A673 (cell line): ENCODE results near the gene HCST. TPM values are rescaled to one million over a fixed set of nuclear protein-coding genes. Genes with fewer than 3 reads are reported as not detected.

Source experiments
- BruUV-seq: library from RNA; stranded (reverse); fragments of 400-500 nt; replicated peaks from 2 replicates; lab custom pipeline; 2021; lab: Mats Ljungman, UMichigan
- CTCF ChIA-PET: fragments of 300-600 bp; sonication (Branson Sonifier 250); formaldehyde crosslinking; loops from one replicate; lab custom pipeline; 2022; ENCODE audit warnings: antibody characterized with exemption; lab: Charles Lee
- POLR2A ChIA-PET: fragments of 300-600 bp; sonication (Branson Sonifier 250); formaldehyde crosslinking; loops from one replicate; lab custom pipeline; 2022; ENCODE audit warnings: antibody characterized with exemption; ENCODE audit not compliant: low non-redundant PET; lab: Charles Lee
- DNase-seq: peaks from one replicate; pipeline ENCODE4 v3.0.0-alpha.2; 2015; ENCODE audit warnings: low spot score
- H3K27ac ChIP-seq: fragments of 200-600 bp; sonication (generic); 2 replicates; pipeline ENCODE4 v1.5.1; 2016; ENCODE audit warnings: mixed run types, low read depth, mild to moderate bottlenecking, mixed read lengths, antibody characterized with exemption, low read length; ENCODE audit not compliant: poor library complexity, severe bottlenecking
- H3K27me3 ChIP-seq: fragments of 200-600 bp; sonication (generic); replicated peaks from 2 replicates; pipeline ENCODE4 v1.6.1; 2017; ENCODE audit warnings: mixed run types, low read depth, mild to moderate bottlenecking, mixed read lengths, antibody characterized with exemption, low read length; ENCODE audit not compliant: insufficient read depth, poor library complexity
- H3K36me3 ChIP-seq: fragments of 200-600 bp; sonication (generic); 2 replicates; pipeline ENCODE4 v1.6.1; 2016; ENCODE audit warnings: mixed run types, mild to moderate bottlenecking, mixed read lengths, antibody characterized with exemption, low read length; ENCODE audit not compliant: insufficient read depth, poor library complexity, severe bottlenecking
- H3K4me1 ChIP-seq: fragments of 200-600 bp; sonication (generic); 2 replicates; pipeline ENCODE4 v1.6.1; 2017; ENCODE audit warnings: mixed run types, mild to moderate bottlenecking, mixed read lengths, antibody characterized with exemption, low read length; ENCODE audit not compliant: insufficient read depth, poor library complexity, severe bottlenecking
- H3K4me3 ChIP-seq: fragments of 200-600 bp; sonication (generic); 2 replicates; pipeline ENCODE4 v1.5.1; 2016; ENCODE audit warnings: low read depth, mixed run types, mild to moderate bottlenecking, mixed read lengths, low read length; ENCODE audit not compliant: poor library complexity, severe bottlenecking
- H3K9me3 ChIP-seq: fragments of 200-600 bp; sonication (generic); 2 replicates; pipeline ENCODE4 v1.6.1; 2016; ENCODE audit warnings: mixed run types, low read depth, mild to moderate bottlenecking, mixed read lengths, antibody characterized with exemption, low read length; ENCODE audit not compliant: poor library complexity, severe bottlenecking
- CTCF ChIP-seq: fragments of 300-800, 200-600 bp; sonication (generic); conservative IDR thresholded peaks from 2 replicates; pipeline ENCODE4 v1.5.1; 2017; ENCODE audit warnings: low read depth, mild to moderate bottlenecking, antibody characterized with exemption, low read length, moderate library complexity, mixed read lengths
- EZH2 ChIP-seq: fragments of 200-600 bp; sonication (generic); IDR thresholded peaks from 2 replicates; pipeline ENCODE4 v1.6.1; 2017; ENCODE audit warnings: borderline replicate concordance, low read depth, mild to moderate bottlenecking, mixed read lengths, antibody characterized with exemption, low read length; ENCODE audit not compliant: poor library complexity, severe bottlenecking
- intact Hi-C: fragments of 100-400 bp; cut with micrococcal nuclease; formaldehyde crosslinking; loops from one replicate; pipeline ENCODE4 v1.10.0; 2022; ENCODE audit not compliant: unreplicated experiment
- total RNA-seq: library from RNA; stranded (reverse); gene quantifications from 2 replicates; pipeline ENCODE4 v1.2.3, GENCODE V29; 2021

HCST gene
- total RNA-seq, 1 experiment from 2014 or later: 4.2 TPM

GRCh38 chr19:35945121-35945790 lies 42.9 kb downstream of the HCST start:
- no peak overlapping the region for H3K27ac ChIP-seq
- intact Hi-C loops: no loop called here
- POLR2A ChIA-PET: no interaction called here
- no peaks in the 10 kb centered on the region for H3K4me1 ChIP-seq
- H3K4me3 ChIP-seq: no peak overlapping the region
- BruUV-seq: no TSS peak
- CTCF ChIA-PET: no interaction called here
- no peak for DNase-seq
- TF ChIP-seq CTCF (no peak), EZH2 (no peak)
- no peaks in the 10 kb centered on the region for H3K36me3 ChIP-seq
- no peaks in the 10 kb centered on the region for H3K27me3 ChIP-seq
- H3K9me3 ChIP-seq: no peaks in the 10 kb centered on the region

- no peaks in the 10 kb centered on the region for H3K4me1 ChIP-seq
- no peaks in the 10 kb centered on the region for H3K9me3 ChIP-seq
- intact Hi-C loops: no loop called here
- H3K4me3 ChIP-seq: no peak overlapping the region
- CTCF ChIA-PET: no interaction called here
- no peak for DNase-seq
- H3K27me3 ChIP-seq: no peaks in the 10 kb centered on the region
- TF ChIP-seq CTCF (no peak), EZH2 (no peak)
- no peak overlapping the region for H3K27ac ChIP-seq
- POLR2A ChIA-PET: no interaction called here
- BruUV-seq: no TSS peak
- H3K36me3 ChIP-seq: no peaks in the 10 kb centered on the region
Measured at GRCh38 chr19:35946203-35946602, 43.9 kb downstream of the HCST start.

GRCh38 chr19:35949131-35949530 lies 46.8 kb downstream of the HCST start:
- DNase-seq: no peak
- no peaks in the 10 kb centered on the region for H3K27me3 ChIP-seq
- H3K4me1 ChIP-seq: no peaks in the 10 kb centered on the region
- POLR2A ChIA-PET: no interaction called here
- BruUV-seq: no TSS peak
- intact Hi-C loops: no loop called here
- CTCF ChIA-PET: no interaction called here
- no peak for TF ChIP-seq EZH2
- no peak for TF ChIP-seq CTCF
- H3K36me3 ChIP-seq: no peaks in the 10 kb centered on the region
- H3K4me3 ChIP-seq: no peak overlapping the region
- no peaks in the 10 kb centered on the region for H3K9me3 ChIP-seq
- no peak overlapping the region for H3K27ac ChIP-seq

Other genes with a start within 250 kb of the HCST start
- not detected in 2 replicates for gene UPK1A, start 236.0 kb upstream of the HCST start, total RNA-seq
- gene ZBTB32, start 198.0 kb upstream of the HCST start, total RNA-seq: not detected in 2 replicates
- gene KMT2B, start 184.5 kb upstream of the HCST start, total RNA-seq: 49.1 and 51.0 TPM in 2 replicates
- 4.9 and 5.8 TPM in 2 replicates for gene IGFLR1, start 160.1 kb upstream of the HCST start, total RNA-seq
- 20.4 and 21.0 TPM in 2 replicates for gene U2AF1L4, start 157.1 kb upstream of the HCST start, total RNA-seq
- 58.8 and 67.7 TPM in 2 replicates for gene PSENEN, start 156.9 kb upstream of the HCST start, total RNA-seq
- gene LIN37, start 154.0 kb upstream of the HCST start, total RNA-seq: 11.3 and 13.2 TPM in 2 replicates
- 0.50 TPM in 1 of 2 replicates, not detected in the other for gene HSPB6, start 145.5 kb upstream of the HCST start, total RNA-seq
- 38.4 and 44.8 TPM in 2 replicates for gene PROSER3, start 144.4 kb upstream of the HCST start, total RNA-seq
- 39.6 and 49.6 TPM in 2 replicates for gene ARHGAP33, start 127.0 kb upstream of the HCST start, total RNA-seq
- not detected in 2 replicates for gene PRODH2, start 89.7 kb upstream of the HCST start, total RNA-seq
- not detected in 2 replicates for gene NPHS1, start 50.0 kb upstream of the HCST start, total RNA-seq
- 0.15 and 0.17 TPM in 2 replicates for gene KIRREL2, start 45.6 kb upstream of the HCST start, total RNA-seq
- 13.9 and 14.9 TPM in 2 replicates for gene APLP1, start 34.0 kb upstream of the HCST start, total RNA-seq
- gene NFKBID, start 2.0 kb upstream of the HCST start, total RNA-seq: 14.9 and 18.0 TPM in 2 replicates
- not detected in 2 replicates for gene TYROBP, start 5.8 kb downstream of the HCST start, total RNA-seq
- gene LRFN3, start 33.8 kb downstream of the HCST start, total RNA-seq: 14.6 and 15.5 TPM in 2 replicates
- 8.9 and 11.0 TPM in 2 replicates for gene SDHAF1, start 92.7 kb downstream of the HCST start, total RNA-seq
- gene SYNE4, start 106.3 kb downstream of the HCST start, total RNA-seq: 0.70 TPM in 1 of 2 replicates, not detected in the other
- gene ALKBH6, start 111.7 kb downstream of the HCST start, total RNA-seq: 20.1 and 27.7 TPM in 2 replicates
- gene CLIP3, start 130.3 kb downstream of the HCST start, total RNA-seq: 9.2 and 15.8 TPM in 2 replicates
- gene THAP8, start 151.8 kb downstream of the HCST start, total RNA-seq: 4.6 and 5.4 TPM in 2 replicates
- 39.8 and 40.4 TPM in 2 replicates for gene WDR62, start 152.4 kb downstream of the HCST start, total RNA-seq
- gene OVOL3, start 208.6 kb downstream of the HCST start, total RNA-seq: 0.47 and 0.63 TPM in 2 replicates
- 133 and 142 TPM in 2 replicates for gene POLR2I, start 212.3 kb downstream of the HCST start, total RNA-seq
- 156 and 158 TPM in 2 replicates for gene TBCB, start 212.9 kb downstream of the HCST start, total RNA-seq
- gene CAPNS1, start 237.5 kb downstream of the HCST start, total RNA-seq: 577 and 579 TPM in 2 replicates
- gene COX7A1, start 249.9 kb downstream of the HCST start, total RNA-seq: not detected in 2 replicates